GM18907 (cell line): ENCODE measurements around the gene EHF.

Source experiments
- ATAC-seq: cut with Tn5 transposase; IDR thresholded peaks from one replicate; pipeline ENCODE4 v1.9.1; 2021; ENCODE audit warnings: mild to moderate bottlenecking, moderate library complexity; ENCODE audit not compliant: unreplicated experiment

EHF gene

GRCh38 chr11:34601609-34602008 is 19.3 kb upstream of the EHF start:
- no peak for ATAC-seq

- no peak for ATAC-seq
Observed at GRCh38 chr11:34602245-34602644, 18.6 kb upstream of the EHF start.

- ATAC-seq, result no peak
Observed at GRCh38 chr11:34603129-34604001, 17.5 kb upstream of the EHF start.

- ATAC-seq, result no peak
Observed at GRCh38 chr11:34604145-34604544, 16.7 kb upstream of the EHF start.

GRCh38 chr11:34604911-34605310 is 16.0 kb upstream of the EHF start:
- ATAC-seq, result no peak

GRCh38 chr11:34605481-34606325 is 15.2 kb upstream of the EHF start:
- no peak for ATAC-seq

- ATAC-seq, result no peak
Observed at GRCh38 chr11:34606326-34607120, 14.4 kb upstream of the EHF start.

- ATAC-seq, result no peak
Observed at GRCh38 chr11:34609187-34609751, 11.6 kb upstream of the EHF start.

- ATAC-seq, result no peak
Observed at GRCh38 chr11:34609850-34610249, 11.0 kb upstream of the EHF start.

- no peak for ATAC-seq
Observed at GRCh38 chr11:34610324-34611041, 10.4 kb upstream of the EHF start.

- no peak for ATAC-seq
Observed at GRCh38 chr11:34613015-34613414, 7.9 kb upstream of the EHF start.

GRCh38 chr11:34613552-34614056 is 7.3 kb upstream of the EHF start:
- ATAC-seq, result peak; percentile 87

GRCh38 chr11:34614344-34615104 is 6.4 kb upstream of the EHF start:
- ATAC-seq, result peak; percentile 67

- ATAC-seq, result no peak
Observed at GRCh38 chr11:34616086-34616485, 4.8 kb upstream of the EHF start.

GRCh38 chr11:34616830-34617504 is 3.9 kb upstream of the EHF start:
- ATAC-seq, result no peak

- ATAC-seq, result no peak
Observed at GRCh38 chr11:34618406-34618805, 2.5 kb upstream of the EHF start.

GRCh38 chr11:34619062-34619516 is 1.8 kb upstream of the EHF start:
- ATAC-seq, result no peak

GRCh38 chr11:34620202-34620601 is 691 bp upstream of the EHF start:
- ATAC-seq, result no peak

GRCh38 chr11:34621876-34622275 is 983 bp downstream of the EHF start:
- ATAC-seq, result no peak
